Gastroesophageal sphincter (tissue), 4 donors: ENCODE results near the gene SMDT1. TPM values are rescaled to one million over a fixed set of nuclear protein-coding genes. Genes with fewer than 3 reads are reported as not detected.
A peak's percentile ranks its signal among the peaks of the same experiment; 100 is the strongest.
"Not testable (repeated sequence)": the region's sequence is repeated elsewhere in the genome, so short reads cannot be mapped to it uniquely, and the experiment has no call there.

ENCODE experiments used
- ATAC-seq: fragments of 150-250 bp; one replicate; pipeline ENCODE4 v1.9.1; 2016; ENCODE audit warnings: mild to moderate bottlenecking, moderate library complexity
- H3K27ac ChIP-seq, 4 donors: fragments of 200-600 bp; sonication (generic) in 3 of 4; 1 replicate in 3 of 4; 2 replicates in 1 of 4; pipeline ENCODE4 v1.5.1; 2016 to 2019
- H3K27me3 ChIP-seq: fragments of 200-600 bp; sonication (generic); one replicate; pipeline ENCODE4 v1.5.1; 2019
- H3K36me3 ChIP-seq, 2 donors: fragments of 200-600 bp; sonication (generic); one replicate each; pipeline ENCODE4 v1.5.1; 2019; ENCODE audit warnings: control low read depth in 1 of 2
- H3K4me1 ChIP-seq, 3 donors: fragments of 200-600 bp; sonication (generic); 1 replicate in 2 of 3; 2 replicates in 1 of 3; pipeline ENCODE4 v1.5.1; 2016 to 2019; ENCODE audit warnings: control low read depth in 2 of 3
- H3K4me3 ChIP-seq, 2 donors: fragments of 200-600 bp; sonication (generic); one replicate each; pipeline ENCODE4 v1.5.1; 2019; ENCODE audit warnings: mild to moderate bottlenecking in 1 of 2, moderate library complexity in 1 of 2
- H3K9me3 ChIP-seq, 3 donors: fragments of 200-600 bp; sonication (generic); one replicate each; pipeline ENCODE4 v1.5.1; 2017 to 2019; ENCODE audit warnings: control low read depth in 2 of 3
- EP300 ChIP-seq: sonication (generic); formaldehyde crosslinking; IDR thresholded peaks from one replicate; pipeline ENCODE4 v1.6.1; 2017; ENCODE audit warnings: antibody characterized with exemption, mild to moderate bottlenecking
- POLR2A ChIP-seq, 2 donors: fragments of 450-650 bp; IDR thresholded peaks; one replicate each; pipeline ENCODE4 v1.6.1; 2017; ENCODE audit warnings: antibody characterized with exemption in 2 of 2, mild to moderate bottlenecking in 2 of 2, moderate library complexity in 1 of 2
- POLR2AphosphoS5 ChIP-seq: sonication (generic); formaldehyde crosslinking; IDR thresholded peaks from one replicate; pipeline ENCODE4 v1.6.1; 2017; ENCODE audit warnings: antibody characterized with exemption
- WGBS, 2 donors: methylation state at CpG; one replicate each; pipeline ENCODE4 v1.1.5; 2018; ENCODE audit warnings: low coverage in 1 of 2; 5-methylcytosine and 5-hydroxymethylcytosine counted together
- total RNA-seq, 4 donors: library from RNA; depleted of rRNA; stranded (reverse); fragments of >200 nt; gene quantifications; one replicate each; pipeline ENCODE4 v1.1.0, GENCODE V29; 2016
- TF ChIP-seq, protein P1 (sequence below), 4 experiments: fragments of 200-600 bp in 2 of 4; fragments of 450-650 bp in 2 of 4; sonication (generic) in 1 of 4; IDR thresholded peaks; one replicate each; pipeline ENCODE4 v1.5.1; 2017 to 2019; ENCODE audit warnings: antibody characterized with exemption in 4 of 4, mild to moderate bottlenecking in 2 of 4, moderate library complexity in 2 of 4

SMDT1 gene
- total RNA-seq, 4 donors from 2014 or later = 8.6 to 22.4 (median 19.4) TPM

DNA sequence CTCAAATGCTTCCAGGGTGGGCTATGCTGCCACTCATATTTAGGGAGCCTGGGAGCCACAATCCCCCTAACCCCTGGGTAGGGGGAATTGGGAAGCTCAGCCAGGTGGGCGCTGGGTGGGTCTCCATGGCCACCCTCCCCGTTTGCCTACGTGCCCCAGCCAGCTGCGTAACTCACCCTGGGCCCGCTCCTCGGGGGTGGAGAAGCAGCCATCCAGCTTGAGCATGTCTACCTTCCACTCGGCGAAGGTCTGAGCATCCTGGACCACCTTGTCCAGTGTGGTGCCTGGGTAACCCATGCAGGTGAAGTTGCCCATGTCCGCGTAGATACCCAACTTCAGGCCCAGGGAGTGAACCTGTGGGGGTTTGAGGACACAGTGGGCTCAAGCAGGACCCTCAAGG lies 12.6 kb upstream of the SMDT1 start:
- TF ChIP-seq EP300 (no peak), POLR2A (IDR thresholded peaks at IDR 0.05) (no peak), POLR2AphosphoS5 (no peak)
- TF ChIP-seq, protein P1, sequence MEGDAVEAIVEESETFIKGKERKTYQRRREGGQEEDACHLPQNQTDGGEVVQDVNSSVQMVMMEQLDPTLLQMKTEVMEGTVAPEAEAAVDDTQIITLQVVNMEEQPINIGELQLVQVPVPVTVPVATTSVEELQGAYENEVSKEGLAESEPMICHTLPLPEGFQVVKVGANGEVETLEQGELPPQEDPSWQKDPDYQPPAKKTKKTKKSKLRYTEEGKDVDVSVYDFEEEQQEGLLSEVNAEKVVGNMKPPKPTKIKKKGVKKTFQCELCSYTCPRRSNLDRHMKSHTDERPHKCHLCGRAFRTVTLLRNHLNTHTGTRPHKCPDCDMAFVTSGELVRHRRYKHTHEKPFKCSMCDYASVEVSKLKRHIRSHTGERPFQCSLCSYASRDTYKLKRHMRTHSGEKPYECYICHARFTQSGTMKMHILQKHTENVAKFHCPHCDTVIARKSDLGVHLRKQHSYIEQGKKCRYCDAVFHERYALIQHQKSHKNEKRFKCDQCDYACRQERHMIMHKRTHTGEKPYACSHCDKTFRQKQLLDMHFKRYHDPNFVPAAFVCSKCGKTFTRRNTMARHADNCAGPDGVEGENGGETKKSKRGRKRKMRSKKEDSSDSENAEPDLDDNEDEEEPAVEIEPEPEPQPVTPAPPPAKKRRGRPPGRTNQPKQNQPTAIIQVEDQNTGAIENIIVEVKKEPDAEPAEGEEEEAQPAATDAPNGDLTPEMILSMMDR (IDR thresholded peaks at IDR 0.05) = no peak
- H3K4me3 ChIP-seq = no peak overlapping the region

DNA sequence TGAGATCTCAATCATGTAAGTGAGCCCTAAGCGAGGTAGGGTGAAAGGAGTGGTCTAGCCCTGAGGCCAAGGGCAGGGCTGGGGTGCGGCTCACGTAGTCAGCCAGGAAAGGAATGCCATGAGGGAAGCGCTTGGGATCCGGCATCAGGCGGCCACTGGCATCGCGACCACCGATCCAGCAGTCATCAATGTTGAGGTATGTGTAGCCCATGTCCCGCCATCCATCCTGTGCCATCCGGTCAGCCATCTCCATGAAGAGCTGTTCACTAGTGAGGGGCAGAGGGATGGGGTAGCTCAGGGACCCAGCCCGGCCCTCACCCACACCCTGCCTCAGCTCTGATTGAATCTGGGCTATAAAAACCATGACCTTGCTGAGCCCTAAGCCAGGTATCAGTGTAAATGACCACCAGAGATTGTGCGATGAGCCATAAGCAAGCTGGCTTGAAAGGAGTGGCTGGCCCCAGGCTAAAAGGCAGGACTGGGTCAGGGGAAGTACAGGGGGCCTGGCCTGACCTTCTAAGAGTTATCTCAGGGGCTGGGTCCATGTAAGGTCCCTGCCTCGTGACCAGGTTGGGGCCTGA lies 11.7 kb upstream of the SMDT1 start:
- 40 to 100% methylated on average over 2 of the region's 14 CpGs for WGBS, 2 donors
- TF ChIP-seq EP300 (no peak), POLR2A (IDR thresholded peaks at IDR 0.05) (no peak)
- no peak for ATAC-seq
- H3K9me3 ChIP-seq = no peaks in the 10 kb centered on the region
- H3K4me3 ChIP-seq = no peak overlapping the region
- peaks cover 0 to 58% of the 10 kb centered on the region in 2 donors for H3K36me3 ChIP-seq
- H3K27ac ChIP-seq = no peak overlapping the region
- H3K27me3 ChIP-seq = no peaks in the 10 kb centered on the region
- H3K4me1 ChIP-seq = peaks cover 0 to 39% (median 14%) of the 10 kb centered on the region in 3 donors

More for the DNA sequence above, 12.6 kb upstream of the SMDT1 start:
- peaks cover 0 to 66% of the 10 kb centered on the region in 2 donors for H3K36me3 ChIP-seq
- no peak overlapping the region for H3K27ac ChIP-seq
- H3K27me3 ChIP-seq = no peaks in the 10 kb centered on the region
- no peak for ATAC-seq
- WGBS, 2 donors = no CpG with 5 or more reads among the region's 10 CpGs
- H3K4me1 ChIP-seq = peaks cover 0 to 34% (median 14%) of the 10 kb centered on the region in 3 donors
- H3K9me3 ChIP-seq = no peaks in the 10 kb centered on the region

DNA sequence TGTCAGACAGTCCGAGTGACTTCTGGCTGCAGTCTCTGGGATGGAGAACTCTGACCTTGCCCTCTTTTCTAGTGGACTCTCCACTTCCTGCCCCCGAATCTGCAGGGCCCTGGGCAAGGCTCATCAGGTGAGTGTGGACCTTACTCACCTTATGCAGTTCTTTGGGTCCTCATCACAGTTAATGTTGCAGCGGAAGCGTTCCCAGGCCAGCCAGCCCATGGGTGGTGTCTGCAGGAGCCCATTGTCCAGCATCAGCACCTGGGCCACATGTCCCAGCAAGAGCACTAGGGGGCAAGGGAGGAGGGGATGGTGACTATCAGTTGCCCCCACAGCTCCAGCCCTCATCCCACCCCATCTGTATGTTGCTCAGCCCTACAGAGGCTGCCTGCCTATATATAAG lies 11.2 kb upstream of the SMDT1 start:
- H3K4me3 ChIP-seq = no peak overlapping the region
- no CpG with 5 or more reads among the region's 4 CpGs for WGBS, 2 donors
- no peak for ATAC-seq

DNA sequence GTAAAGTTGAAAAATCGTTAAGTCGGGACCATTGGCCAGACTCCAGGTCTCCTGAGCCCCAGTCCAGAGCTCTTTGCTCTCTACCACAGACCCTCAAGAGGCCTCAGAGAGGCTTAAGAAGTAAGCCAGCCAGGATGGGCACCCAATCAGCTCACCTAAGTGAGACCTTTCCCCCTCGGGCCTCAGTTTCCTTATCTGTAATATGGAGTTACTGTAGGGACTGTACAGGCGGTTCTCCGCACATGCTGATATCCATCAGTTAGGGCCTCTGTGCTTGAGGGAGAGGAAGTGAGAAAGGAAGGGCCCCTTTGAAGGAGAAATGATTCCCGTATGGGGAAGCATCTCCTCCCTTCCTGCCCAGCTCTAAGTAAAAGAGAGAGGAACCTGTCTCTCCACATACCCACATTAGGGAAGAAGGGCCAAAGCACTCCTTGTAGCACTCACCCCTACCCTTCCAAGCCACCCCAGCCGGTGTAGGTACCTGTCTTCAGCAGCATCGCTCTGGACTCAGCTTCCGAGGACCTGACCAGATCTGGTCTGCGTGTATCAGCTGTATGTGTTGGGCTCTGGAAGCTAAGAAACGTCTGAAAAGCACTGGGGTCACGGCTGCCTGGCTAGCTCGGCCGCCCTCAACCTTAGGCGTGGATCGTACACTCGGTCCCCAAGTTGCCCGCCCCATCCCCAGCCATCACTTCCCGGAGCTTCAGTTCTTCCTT lies 9.5 kb upstream of the SMDT1 start:
- Histone ChIP-seq H3K36me3 (peaks cover 0 to 36% of the 10 kb centered on the region in 2 donors), H3K4me3 (peak overlapping the region; percentile 50 to 76), H3K27me3 (no peaks in the 10 kb centered on the region), H3K4me1 (peaks cover 0 to 57% (median 14%) of the 10 kb centered on the region in 3 donors), H3K9me3 (no peaks in the 10 kb centered on the region), H3K27ac (peak overlapping the region; percentile 70 to 94 (median 90))
- ATAC-seq = peak; percentile 1
- TF ChIP-seq POLR2A (IDR thresholded peaks at IDR 0.05) (no peak), POLR2AphosphoS5 (no peak), EP300 (no peak)
- TF ChIP-seq, protein P1 (IDR thresholded peaks at IDR 0.05) = no peak
- WGBS, 2 donors = 6 to 27% methylated on average over 3 to 7 of the region's 19 CpGs

More for the DNA sequence above, 11.2 kb upstream of the SMDT1 start:
- TF ChIP-seq EP300 = no peak
- TF ChIP-seq POLR2A (IDR thresholded peaks at IDR 0.05) = no peak
- no peak for TF ChIP-seq POLR2AphosphoS5
- TF ChIP-seq, protein P1 (IDR thresholded peaks at IDR 0.05) = no peak
- Histone ChIP-seq H3K27me3 (no peaks in the 10 kb centered on the region), H3K36me3 (peaks cover 0 to 52% of the 10 kb centered on the region in 2 donors), H3K9me3 (no peaks in the 10 kb centered on the region), H3K27ac (no peak overlapping the region), H3K4me1 (peaks cover 0 to 41% (median 14%) of the 10 kb centered on the region in 3 donors)

DNA sequence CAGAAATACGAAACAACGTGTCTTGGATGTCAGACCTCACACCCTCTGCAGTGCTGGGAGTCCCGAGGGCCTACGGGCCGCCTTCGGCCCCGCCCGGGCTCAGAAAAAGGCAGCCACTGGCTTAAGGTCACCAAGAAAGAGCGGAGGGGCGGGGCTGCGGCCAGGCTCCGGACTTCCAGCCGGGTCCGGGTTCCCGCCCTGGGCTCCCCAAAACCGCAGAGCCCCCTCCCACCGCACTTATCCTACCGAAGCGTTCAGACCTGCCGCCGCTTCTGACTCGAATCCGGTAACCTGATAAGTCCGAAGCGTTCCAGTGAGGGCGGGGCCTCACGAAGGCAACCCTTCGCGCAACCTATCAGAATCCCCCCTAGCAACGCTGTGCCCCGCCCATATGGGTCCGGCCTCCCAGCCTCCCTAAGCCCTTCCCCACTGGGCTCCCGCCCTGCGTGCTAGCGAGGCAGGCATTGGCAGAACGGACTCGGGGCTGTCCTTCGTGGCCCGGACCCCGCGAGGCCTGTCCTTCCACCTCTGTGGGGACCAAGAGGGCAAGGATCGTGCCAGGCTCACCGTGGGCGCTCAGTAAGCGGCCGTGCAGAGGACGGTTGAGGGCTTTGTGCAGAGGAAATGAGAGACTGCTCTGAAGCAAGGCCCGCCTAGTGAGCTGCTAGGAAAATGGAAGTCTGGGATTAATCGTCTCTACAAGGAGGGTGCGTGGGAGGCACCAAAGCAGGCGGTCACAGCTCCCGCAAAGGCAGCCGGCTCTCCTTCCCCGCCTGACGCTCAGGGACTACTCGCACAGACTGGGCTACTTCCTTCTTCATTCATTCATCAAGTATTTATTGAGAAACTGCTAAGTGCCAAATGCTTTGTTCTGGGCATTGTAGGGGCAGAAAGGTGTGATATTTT lies 8.7 kb upstream of the SMDT1 start, which contains the start of gene NAGA:
TSS of gene NAGA (minus strand) at position 296 of the 906 bp plus-strand sequence. CDS start 515 bp downstream, outside the sequence.
- peaks cover 0 to 31% of the 10 kb centered on the region in 2 donors for H3K36me3 ChIP-seq
- peak within 1 kb of the TSS; percentile 70 to 94 (median 90) for H3K27ac ChIP-seq
- peak within 1 kb of the TSS; percentile 50 to 76 for H3K4me3 ChIP-seq
- WGBS, 2 donors = 0 to 3% methylated on average over 3 to 6 of the region's 56 CpGs
- no peaks in the 10 kb centered on the region for H3K27me3 ChIP-seq
- ATAC-seq = peak; percentile 97
- H3K9me3 ChIP-seq = no peaks in the 10 kb centered on the region
- H3K4me1 ChIP-seq = peaks cover 0 to 64% (median 14%) of the 10 kb centered on the region in 3 donors
- TF ChIP-seq POLR2AphosphoS5 = peak; percentile 82
- TF ChIP-seq EP300 = no peak
- TF ChIP-seq, protein P1 (IDR thresholded peaks at IDR 0.05) = no peak
- TF ChIP-seq POLR2A (IDR thresholded peaks at IDR 0.05) = peak; percentile 52 to 59

DNA sequence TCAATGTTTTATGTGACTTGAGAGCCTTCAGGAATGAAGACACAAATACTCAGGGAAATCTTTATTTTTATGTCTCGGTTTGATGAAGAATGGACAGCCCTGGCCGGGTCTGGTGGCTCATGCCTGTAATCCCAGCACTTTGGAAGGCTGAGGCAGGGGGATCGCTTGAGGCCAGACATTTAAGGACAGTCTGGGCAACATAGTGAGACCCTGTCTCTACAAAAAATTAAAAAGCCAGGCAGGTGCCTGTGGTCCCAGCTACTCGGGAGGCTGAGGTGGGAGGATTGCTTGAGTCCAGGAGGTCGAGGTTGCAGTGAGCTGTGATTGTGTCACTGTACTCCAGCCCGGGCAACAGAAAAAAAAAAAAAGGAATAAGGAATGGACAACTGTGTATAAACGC lies 8.0 kb upstream of the SMDT1 start:
- Histone ChIP-seq H3K4me3 (peak overlapping the region in 1 of 2 donors; percentile 76), H3K4me1 (peaks cover 0 to 64% (median 14%) of the 10 kb centered on the region in 3 donors)
- 52 to 57% methylated on average over 2 to 6 of the region's 7 CpGs for WGBS, 2 donors

More for the DNA sequence above, 8.0 kb upstream of the SMDT1 start:
- Histone ChIP-seq H3K36me3 (peaks cover 0 to 31% of the 10 kb centered on the region in 2 donors), H3K27ac (peak overlapping the region; percentile 70 to 94 (median 90))
- H3K9me3 ChIP-seq, ATAC-seq, H3K27me3 ChIP-seq: not testable (repeated sequence)
